ENCODE data around the gene MGARP. TPM values are rescaled to one million over a fixed set of nuclear protein-coding genes. Genes with fewer than 3 reads are reported as not detected.

The MGARP gene
- total and polyA plus RNA-seq, 9 of the 15 experiments (the other 6 are each of a cell fraction or from before 2014, with no cell fraction given): 0.11 to 0.45 (median 0.23) TPM; not detected in 4

GRCh38 chr4:139239127-139239772 lies 40.8 kb downstream of the MGARP start:
- no peaks in the 10 kb centered on the region; a peak in 2 of 5 replicates for H3K4me1 ChIP-seq (replicated peaks in 1 of 2; ENCODE audit: control insufficient read depth in 2 of 2, insufficient read depth in 2 of 2, low read length in 2 of 2)
- no peaks in the 10 kb centered on the region for H3K27me3 ChIP-seq (ENCODE audit: control insufficient read depth in 2 of 2, insufficient read depth in 2 of 2, low read length in 2 of 2)
- H3K27ac ChIP-seq (ENCODE audit: extremely low read depth, low read depth, low read length): no peak overlapping the region
- H4K20me1 ChIP-seq (replicated peaks; ENCODE audit: control insufficient read depth, insufficient read depth, low read length): no peaks in the 10 kb centered on the region
- TF ChIP-seq TRIM28 (IDR thresholded peaks at IDR 0.05) (peak; percentile 82), HMG20B (CRISPR knock-in tag; IDR thresholded peaks at IDR 0.05) (no peak), SMARCE1 (IDR thresholded peaks at IDR 0.05) (no peak), CBX5 (IDR thresholded peaks at IDR 0.05; ENCODE audit: borderline replicate concordance, low read depth) (peak; percentile 86), TRIM24 (IDR thresholded peaks at IDR 0.05) (0 out of 4 replicates have a peak, but pooled peaks of 1 of the 2 experiments have one; percentile 21), CBX3 (IDR thresholded peaks at IDR 0.05; ENCODE audit: borderline replicate concordance in 1 of 2, low read length in 2 of 2) (peak in 1 of 2 experiments; percentile 97; a peak in 2 of 3 replicates), ZNF280A (IDR thresholded peaks at IDR 0.05; ENCODE audit: low read depth, partially characterized antibody) (peak; percentile 91)
- H3K4me3 ChIP-seq: no peak overlapping the region
- 53% methylated on average over 7 of the region's 7 CpGs for WGBS (ENCODE audit: insufficient coverage, low coverage, missing lambda C conversion rate)
- POLR2A ChIA-PET: interaction anchor here (0.6 kb wide), 1 partner anchor 20 kb away, joined by 3 read pairs; no protein-coding TSS in a partner anchor
- no peaks in the 10 kb centered on the region for H3K36me3 ChIP-seq (ENCODE audit: control insufficient read depth, insufficient read depth, low read length)
- no peak overlapping the region; the same call in 1 of the 2 replicates for H2AFZ ChIP-seq (ENCODE audit: low read depth, low read length)
- no TSS peak for BruUV-seq (replicated peaks)
- ATAC-seq (no peak), DNase-seq (ENCODE audit: extremely low read depth in 1 of 4, low spot score in 3 of 4) (no peak), FAIRE-seq (no peak)
- in situ Hi-C loops (cut with MboI): no loop called here
- intact Hi-C loops (cut with micrococcal nuclease): no loop called here
- CTCF ChIA-PET (ENCODE audit: low intra/inter-chr PET ratio): no interaction called here
- no peaks in the 10 kb centered on the region for H3K9me1 ChIP-seq (ENCODE audit: control insufficient read depth, insufficient read depth, low read length)
- H3K4me2 ChIP-seq (ENCODE audit: insufficient read depth, low read length): no peak overlapping the region
- H3K9ac ChIP-seq (ENCODE audit: insufficient read depth in 1 of 2, low read depth in 2 of 2, low read length in 2 of 2): no peak overlapping the region
- peaks cover 2% of the 10 kb centered on the region; the same call in 1 of the 2 replicates for H3K9me3 ChIP-seq (replicated peaks; ENCODE audit: control insufficient read depth, insufficient read depth, low read depth, low read length)
- no peaks in the 10 kb centered on the region for H3K79me2 ChIP-seq (ENCODE audit: control insufficient read depth, insufficient read depth, low read length)

All from K562 (cell line).